ENCODE results near the gene LGR4.

DNA sequence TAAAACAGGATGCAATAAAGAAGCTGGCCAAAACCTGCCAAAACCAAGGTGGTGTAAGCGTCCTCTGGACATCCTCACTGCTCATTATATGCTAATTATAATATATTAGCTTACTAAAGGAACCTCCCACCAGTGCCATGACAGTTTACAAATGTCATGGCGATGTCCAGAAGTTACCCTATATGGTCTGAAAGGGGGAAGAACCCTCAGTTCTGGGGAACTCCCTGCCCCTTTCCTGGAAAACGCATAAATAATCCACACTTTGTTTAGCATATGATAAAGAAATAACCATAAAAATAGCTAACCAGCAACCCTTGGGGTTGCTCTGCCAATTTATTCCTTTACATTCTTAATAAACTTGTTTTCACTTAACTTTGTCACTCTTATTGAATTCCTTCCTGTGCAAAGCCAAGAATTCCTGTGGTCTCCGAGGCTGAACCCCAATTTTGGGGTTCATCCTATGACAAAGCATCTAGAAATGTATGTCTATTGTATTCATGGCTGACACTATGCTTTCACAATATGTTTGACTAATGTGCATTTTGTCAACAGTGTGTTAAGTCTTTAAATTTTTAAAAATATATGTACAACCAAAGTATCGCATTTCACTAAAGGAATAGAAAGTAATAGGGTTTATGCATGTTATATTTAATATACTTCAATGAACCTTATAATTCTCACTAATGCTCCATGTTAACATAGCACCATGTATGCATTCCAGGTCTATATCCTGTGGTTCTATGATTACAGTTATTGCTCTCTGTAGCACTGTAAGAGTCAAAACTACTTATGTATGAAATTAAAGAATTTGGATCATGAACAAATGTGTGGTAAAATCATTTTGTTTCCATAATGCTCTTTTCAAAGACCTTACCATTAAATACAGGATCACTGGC, 25.1 kb downstream of the LGR4 start:
- TF ChIP-seq, protein P1, sequence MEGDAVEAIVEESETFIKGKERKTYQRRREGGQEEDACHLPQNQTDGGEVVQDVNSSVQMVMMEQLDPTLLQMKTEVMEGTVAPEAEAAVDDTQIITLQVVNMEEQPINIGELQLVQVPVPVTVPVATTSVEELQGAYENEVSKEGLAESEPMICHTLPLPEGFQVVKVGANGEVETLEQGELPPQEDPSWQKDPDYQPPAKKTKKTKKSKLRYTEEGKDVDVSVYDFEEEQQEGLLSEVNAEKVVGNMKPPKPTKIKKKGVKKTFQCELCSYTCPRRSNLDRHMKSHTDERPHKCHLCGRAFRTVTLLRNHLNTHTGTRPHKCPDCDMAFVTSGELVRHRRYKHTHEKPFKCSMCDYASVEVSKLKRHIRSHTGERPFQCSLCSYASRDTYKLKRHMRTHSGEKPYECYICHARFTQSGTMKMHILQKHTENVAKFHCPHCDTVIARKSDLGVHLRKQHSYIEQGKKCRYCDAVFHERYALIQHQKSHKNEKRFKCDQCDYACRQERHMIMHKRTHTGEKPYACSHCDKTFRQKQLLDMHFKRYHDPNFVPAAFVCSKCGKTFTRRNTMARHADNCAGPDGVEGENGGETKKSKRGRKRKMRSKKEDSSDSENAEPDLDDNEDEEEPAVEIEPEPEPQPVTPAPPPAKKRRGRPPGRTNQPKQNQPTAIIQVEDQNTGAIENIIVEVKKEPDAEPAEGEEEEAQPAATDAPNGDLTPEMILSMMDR (conservative IDR thresholded peaks at IDR 0.05; ENCODE audit: low read depth, low read length): no peak
- TF ChIP-seq, protein P2, sequence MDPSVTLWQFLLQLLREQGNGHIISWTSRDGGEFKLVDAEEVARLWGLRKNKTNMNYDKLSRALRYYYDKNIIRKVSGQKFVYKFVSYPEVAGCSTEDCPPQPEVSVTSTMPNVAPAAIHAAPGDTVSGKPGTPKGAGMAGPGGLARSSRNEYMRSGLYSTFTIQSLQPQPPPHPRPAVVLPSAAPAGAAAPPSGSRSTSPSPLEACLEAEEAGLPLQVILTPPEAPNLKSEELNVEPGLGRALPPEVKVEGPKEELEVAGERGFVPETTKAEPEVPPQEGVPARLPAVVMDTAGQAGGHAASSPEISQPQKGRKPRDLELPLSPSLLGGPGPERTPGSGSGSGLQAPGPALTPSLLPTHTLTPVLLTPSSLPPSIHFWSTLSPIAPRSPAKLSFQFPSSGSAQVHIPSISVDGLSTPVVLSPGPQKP (IDR thresholded peaks at IDR 0.05; ENCODE audit: borderline replicate concordance, low read depth, low read length): no peak
- no peak for TF ChIP-seq NFE2L2 (IDR thresholded peaks at IDR 0.05; ENCODE audit: low read depth, low read length)
- TF ChIP-seq RAD21 (IDR thresholded peaks at IDR 0.05; ENCODE audit: low read length): no peak
- TF ChIP-seq CEBPB (IDR thresholded peaks at IDR 0.05; ENCODE audit: low read depth, low read length): no peak
- no peak for TF ChIP-seq RFX5 (IDR thresholded peaks at IDR 0.05; ENCODE audit: low read depth, low read length)

Measured in IMR-90 (cell line).